Tibial nerve (tissue), 4 donors: ENCODE results near the gene IGFBP3.

Source experiments
- EP300 ChIP-seq, 2 donors: sonication (generic); formaldehyde crosslinking; IDR thresholded peaks; one replicate each; pipeline ENCODE4 v1.6.1; 2017; ENCODE audit warnings: antibody characterized with exemption in 2 of 2, mild to moderate bottlenecking in 1 of 2
- TF ChIP-seq, protein P1 (sequence below), 5 experiments: fragments of 200-600 bp in 3 of 5; fragments of 450-650 bp in 2 of 5; sonication (generic) in 3 of 5; IDR thresholded peaks; one replicate each; pipeline ENCODE4 v1.5.1; 2016 to 2019; ENCODE audit warnings: antibody characterized with exemption in 5 of 5, mild to moderate bottlenecking in 3 of 5, moderate library complexity in 2 of 5

DNA sequence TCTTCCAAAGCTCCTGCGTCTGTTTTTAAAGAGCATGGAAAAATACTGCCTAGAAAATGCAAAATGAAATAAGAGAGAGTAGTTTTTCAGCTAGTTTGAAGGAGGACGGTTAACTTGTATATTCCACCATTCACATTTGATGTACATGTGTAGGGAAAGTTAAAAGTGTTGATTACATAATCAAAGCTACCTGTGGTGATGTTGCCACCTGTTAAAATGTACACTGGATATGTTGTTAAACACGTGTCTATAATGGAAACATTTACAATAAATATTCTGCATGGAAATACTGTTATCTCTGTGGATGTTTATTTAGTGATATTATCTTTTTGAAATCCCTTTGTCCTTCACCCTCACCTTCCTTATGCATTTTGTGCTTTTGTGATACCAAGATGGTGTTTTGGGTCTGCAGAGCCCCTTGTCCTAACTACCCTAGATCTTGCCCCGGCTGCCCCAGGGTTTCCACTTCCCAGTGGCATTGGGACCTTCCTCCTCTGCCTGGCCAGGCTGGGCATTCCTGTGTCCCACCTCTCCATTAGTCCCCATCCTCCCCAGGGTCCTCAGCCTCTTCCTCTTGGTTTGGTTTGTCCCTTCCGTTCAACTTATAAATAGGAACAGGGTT, 27.6 kb downstream of the IGFBP3 start:
- no peak for TF ChIP-seq EP300 (IDR thresholded peaks at IDR 0.05)
- TF ChIP-seq, protein P1, sequence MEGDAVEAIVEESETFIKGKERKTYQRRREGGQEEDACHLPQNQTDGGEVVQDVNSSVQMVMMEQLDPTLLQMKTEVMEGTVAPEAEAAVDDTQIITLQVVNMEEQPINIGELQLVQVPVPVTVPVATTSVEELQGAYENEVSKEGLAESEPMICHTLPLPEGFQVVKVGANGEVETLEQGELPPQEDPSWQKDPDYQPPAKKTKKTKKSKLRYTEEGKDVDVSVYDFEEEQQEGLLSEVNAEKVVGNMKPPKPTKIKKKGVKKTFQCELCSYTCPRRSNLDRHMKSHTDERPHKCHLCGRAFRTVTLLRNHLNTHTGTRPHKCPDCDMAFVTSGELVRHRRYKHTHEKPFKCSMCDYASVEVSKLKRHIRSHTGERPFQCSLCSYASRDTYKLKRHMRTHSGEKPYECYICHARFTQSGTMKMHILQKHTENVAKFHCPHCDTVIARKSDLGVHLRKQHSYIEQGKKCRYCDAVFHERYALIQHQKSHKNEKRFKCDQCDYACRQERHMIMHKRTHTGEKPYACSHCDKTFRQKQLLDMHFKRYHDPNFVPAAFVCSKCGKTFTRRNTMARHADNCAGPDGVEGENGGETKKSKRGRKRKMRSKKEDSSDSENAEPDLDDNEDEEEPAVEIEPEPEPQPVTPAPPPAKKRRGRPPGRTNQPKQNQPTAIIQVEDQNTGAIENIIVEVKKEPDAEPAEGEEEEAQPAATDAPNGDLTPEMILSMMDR (IDR thresholded peaks at IDR 0.05) = no peak
